ENCODE measurements around the gene PRPH. TPM values are rescaled to one million over a fixed set of nuclear protein-coding genes. Genes with fewer than 3 reads are reported as not detected.

The PRPH gene
- total and polyA plus RNA-seq, 2 of the 8 experiments (the other 6 are each of a cell fraction or from before 2014, with no cell fraction given), result 0.79 to 1.4 TPM

- TF ChIP-seq CHD7 (IDR thresholded peaks at IDR 0.05; ENCODE audit: insufficient replicate concordance, low read length) (no peak), CTCF (IDR thresholded peaks at IDR 0.05; ENCODE audit: control extremely low read depth in 1 of 3, insufficient read depth in 1 of 3, low read depth in 1 of 3, low read length in 3 of 3) (no peak), CEBPB (IDR thresholded peaks at IDR 0.05; ENCODE audit: low read depth, low read length) (no peak), POU5F1 (IDR thresholded peaks at IDR 0.05; ENCODE audit: low read depth, low read length) (no peak), SP1 (IDR thresholded peaks at IDR 0.05; ENCODE audit: low read depth, low read length) (no peak), SIRT6 (IDR thresholded peaks at IDR 0.05; ENCODE audit: low read length) (no peak)
- TF ChIP-seq, protein P1, sequence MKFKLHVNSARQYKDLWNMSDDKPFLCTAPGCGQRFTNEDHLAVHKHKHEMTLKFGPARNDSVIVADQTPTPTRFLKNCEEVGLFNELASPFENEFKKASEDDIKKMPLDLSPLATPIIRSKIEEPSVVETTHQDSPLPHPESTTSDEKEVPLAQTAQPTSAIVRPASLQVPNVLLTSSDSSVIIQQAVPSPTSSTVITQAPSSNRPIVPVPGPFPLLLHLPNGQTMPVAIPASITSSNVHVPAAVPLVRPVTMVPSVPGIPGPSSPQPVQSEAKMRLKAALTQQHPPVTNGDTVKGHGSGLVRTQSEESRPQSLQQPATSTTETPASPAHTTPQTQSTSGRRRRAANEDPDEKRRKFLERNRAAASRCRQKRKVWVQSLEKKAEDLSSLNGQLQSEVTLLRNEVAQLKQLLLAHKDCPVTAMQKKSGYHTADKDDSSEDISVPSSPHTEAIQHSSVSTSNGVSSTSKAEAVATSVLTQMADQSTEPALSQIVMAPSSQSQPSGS (IDR thresholded peaks at IDR 0.05; ENCODE audit: low read length), result no peak
These were observed 5.9 kb upstream of the PRPH start (continued) for GRCh38 chr12:49288922-49289555.

All from H1 (cell line).